Activated CD4-positive, alpha-beta T cell treated with anti-CD3 and anti-CD28 coated beads for 4 hours (primary cell): ENCODE measurements around the gene APBA2.

Experiments used
- DNase-seq, 2 donors: peaks; one replicate each; pipeline ENCODE4 v3.0.0-alpha.2; 2020

The APBA2 gene

GRCh38 chr15:28942046-28942445 is 56.3 kb downstream of the APBA2 start:
- DNase-seq, result peak; percentile 30 to 35

DNA sequence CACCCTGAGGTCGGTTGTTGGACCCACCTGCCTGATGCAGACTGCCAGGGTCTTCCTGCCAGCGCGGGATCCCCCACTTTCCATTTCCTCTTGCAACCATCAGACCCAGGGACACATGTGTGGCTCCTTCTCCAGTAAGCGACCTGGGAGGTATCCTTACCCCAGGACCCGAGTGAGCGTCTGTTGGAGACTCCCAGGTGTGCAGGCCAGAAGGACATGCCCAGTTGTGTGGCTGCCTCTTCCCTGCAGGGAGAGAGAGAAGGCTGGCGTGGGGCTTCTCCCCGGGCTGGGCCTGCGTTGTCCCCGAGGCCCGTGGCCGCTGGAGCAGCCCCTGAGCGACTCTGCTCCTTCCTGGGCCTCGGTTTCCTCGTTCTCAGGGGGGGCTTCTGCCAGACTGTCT is 56.8 kb downstream of the APBA2 start:
- DNase-seq, result no peak

GRCh38 chr15:28943146-28943545 is 57.4 kb downstream of the APBA2 start:
- DNase-seq, result no peak

DNA sequence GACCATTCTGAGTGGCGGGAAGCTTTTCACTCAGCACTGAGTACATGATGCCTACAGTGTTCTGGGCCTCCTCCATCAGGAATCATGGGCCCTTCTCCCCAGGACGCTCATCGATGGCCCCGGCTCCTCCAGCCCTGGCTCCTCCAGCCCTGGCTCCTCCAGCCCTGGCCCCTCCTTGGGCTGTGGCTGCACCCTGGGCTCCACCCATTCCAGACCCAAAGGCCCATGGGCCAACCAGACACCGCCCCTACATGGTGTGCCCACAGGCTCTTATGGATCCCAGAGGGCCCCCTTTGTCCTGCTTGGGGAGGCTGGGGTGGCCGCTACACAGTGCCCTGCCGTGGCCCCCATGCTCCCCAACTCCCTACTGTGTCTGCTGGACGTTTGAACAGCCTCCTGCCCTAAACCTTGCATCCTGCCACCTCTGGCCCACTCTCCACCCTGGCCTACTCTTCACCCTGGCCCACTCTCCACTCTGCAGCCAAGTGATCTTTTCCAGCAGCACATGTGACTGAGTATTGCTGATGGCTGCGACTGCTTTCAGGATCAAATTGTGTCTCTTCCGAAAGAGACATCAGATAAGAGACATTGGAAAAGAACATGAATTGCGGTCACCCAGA is 57.9 kb downstream of the APBA2 start:
- no peak for DNase-seq

- DNase-seq, result no peak
Observed at GRCh38 chr15:28944286-28944685, 58.5 kb downstream of the APBA2 start.

DNA sequence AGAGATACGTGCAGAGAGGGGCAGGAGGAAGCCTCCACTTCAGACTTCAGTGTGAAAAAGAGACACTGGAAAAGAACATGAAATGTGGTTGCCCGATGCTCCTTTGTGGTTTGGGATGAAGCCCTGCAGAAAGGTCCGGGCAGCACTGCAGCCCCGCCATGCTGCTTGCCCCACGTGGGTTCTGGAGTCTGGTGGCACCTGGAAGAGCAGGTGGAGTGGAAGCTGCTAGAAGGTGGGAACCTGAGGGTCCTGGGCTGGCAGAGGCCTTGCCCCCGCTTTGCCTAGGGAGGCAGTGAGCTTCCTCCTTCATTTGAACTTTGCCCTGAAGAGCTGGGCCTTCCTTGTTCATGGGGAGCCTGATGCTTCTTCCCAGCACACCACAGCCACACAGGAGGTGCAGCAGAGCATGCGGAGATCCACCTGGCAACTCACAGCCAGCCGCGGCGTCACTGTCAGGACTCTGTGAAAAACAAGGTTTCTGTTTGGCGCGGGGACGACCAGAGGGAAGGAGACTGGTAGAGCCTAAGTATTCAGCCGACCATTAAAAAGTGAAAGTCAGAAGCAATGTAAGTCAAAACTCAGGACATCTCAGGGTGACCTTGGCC is 59.0 kb downstream of the APBA2 start:
- no peak for DNase-seq

DNA sequence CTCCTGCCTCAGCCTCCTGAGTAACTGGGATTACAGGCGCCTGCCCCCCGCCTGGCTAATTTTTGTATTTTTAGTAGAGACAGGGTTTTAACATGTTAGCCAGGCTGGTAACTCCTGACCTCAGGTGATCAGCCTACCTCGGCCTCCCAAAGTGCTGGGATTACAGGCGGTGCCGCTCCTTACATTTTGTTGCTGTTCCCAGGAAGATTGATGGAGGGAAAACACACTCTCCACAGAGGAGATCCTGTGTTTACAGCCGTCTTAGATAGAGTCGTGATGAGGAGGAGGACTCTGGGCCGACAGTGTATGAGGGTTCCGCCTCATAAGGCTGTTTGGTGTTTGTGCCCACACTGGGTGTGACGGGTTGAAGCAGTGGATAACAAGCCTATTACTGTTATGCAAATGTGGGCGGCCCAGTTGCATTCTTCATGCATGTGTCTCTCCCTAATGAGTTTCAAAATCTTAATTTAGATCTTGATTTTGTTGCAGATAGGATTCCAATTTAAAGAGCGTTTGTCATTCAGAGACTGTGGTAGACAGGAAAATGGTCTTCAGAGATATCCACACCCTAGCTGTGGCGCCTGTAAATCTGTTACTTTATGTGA is 60.0 kb downstream of the APBA2 start:
- DNase-seq, result no peak

DNA sequence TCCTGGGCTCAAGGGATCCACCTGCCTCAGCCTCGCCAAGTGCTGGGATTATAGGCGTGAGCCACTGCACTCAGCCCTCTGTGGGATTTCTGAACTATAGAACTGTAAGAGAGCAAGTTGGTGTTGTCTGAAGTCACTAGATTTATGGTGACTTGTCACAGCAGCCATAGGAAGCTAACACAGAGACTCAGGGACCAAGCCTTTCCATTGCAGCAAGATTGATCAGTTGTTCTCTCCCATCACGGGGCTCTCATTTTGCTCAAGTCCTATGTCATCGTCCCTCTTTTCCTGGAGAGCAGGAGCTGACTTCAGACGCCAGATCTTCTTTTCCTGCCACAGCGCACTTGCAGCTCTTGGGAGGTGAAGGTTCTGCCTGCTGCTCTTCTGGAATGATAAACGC is 61.0 kb downstream of the APBA2 start:
- DNase-seq, result no peak

DNA sequence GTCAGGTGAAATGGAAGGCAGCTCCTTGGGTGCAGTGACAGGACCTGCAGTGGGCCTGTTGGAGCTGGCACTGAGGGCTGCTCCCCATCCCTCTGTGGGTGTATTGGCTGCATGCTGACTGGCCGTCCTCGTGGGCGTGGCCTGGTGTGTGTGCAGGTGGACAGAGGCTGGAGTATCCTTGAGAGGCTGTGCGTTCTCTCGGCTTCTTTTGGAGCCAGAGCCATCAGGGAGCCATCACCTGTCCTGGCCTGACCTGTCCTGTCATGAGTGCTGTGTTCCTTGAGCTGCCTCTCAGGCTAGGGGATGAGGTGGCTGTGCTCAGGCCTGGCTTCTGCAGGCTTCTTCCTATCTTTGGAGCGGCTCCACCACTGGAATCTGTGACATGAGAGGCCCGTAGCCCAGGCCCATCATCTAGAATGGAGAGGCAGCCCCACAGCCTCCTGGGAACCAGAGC is 61.5 kb downstream of the APBA2 start:
- DNase-seq, result no peak

GRCh38 chr15:28948036-28948435 is 62.3 kb downstream of the APBA2 start:
- no peak for DNase-seq

DNA sequence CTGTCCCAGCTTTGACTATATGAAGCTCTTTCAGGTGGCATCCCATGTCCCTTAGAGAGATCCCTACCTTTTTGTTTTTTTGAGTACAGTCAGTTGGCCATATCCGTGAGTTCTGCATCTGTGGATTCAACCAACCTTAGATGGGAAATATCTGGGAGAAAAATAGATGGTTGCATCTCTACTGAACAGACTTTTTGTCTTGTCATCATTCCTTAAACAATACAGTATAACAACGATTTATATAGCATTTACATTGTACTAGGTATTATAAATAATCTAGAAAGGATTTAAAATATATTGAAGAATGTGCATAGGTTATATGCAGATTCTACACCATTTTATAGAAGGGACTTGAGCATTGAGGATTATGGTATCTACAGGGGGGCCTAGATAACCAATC is 65.1 kb downstream of the APBA2 start:
- DNase-seq, result no peak

- no peak for DNase-seq
Observed at GRCh38 chr15:28952666-28953491, 67.1 kb downstream of the APBA2 start.

GRCh38 chr15:28953573-28954195 is 67.9 kb downstream of the APBA2 start:
- DNase-seq, result no peak

DNA sequence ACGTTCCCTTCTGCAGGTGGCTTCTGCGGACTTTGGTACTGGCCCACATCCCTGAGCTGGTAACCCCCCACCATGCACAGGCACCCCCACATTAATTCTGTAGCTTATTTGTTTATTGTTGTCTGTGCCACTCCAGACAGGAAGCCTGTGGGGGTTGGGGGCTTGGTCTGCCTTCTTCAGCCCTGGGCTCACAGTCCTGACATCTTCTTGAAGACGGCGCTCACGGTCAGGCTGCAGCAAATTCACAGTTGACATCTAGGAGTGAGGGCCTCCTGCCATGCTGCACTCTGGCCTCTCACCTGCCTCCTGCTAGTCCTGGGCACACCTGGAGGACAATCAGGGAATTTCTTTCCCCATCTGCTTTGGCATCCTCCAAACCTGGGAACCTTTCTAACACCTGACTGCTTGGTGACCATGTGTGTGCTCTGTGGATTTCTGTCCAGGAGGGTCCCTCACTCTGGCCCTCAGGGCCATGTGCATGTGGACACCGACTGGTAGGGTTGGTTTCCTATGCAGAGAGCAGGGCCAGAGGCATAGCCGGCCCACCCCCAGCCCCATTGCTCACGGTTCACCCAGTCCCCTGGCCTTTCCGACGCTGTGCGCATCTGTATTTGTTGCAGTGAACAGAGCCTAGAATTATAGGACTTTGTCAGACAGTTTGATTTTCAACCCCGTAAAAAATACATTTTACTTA is 68.8 kb downstream of the APBA2 start:
- no peak for DNase-seq

- no peak for DNase-seq
Observed at GRCh38 chr15:28955160-28955992, 69.6 kb downstream of the APBA2 start.

DNA sequence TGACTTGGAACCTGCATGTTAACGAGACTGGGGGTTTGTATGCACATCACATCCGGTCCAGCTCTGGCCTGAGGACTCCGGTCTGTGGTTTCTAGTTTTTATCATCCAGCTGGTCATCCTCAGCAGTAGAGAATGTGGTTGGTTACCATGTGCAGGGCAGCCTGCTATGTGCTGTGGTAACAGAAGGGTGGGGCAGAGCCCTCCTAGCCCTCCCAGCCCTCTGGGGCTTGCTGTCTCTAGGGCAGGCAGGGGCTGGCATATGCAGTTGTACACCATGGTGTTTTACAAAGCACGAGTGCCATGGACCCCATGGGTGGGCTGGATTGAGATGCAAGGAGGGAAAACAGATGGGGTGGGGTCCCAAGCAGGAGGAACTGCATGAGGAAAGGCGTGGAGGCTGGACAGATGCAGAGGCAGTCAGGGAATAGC is 70.2 kb downstream of the APBA2 start:
- DNase-seq, result no peak

GRCh38 chr15:28956491-28956890 is 70.7 kb downstream of the APBA2 start:
- no peak for DNase-seq

DNA sequence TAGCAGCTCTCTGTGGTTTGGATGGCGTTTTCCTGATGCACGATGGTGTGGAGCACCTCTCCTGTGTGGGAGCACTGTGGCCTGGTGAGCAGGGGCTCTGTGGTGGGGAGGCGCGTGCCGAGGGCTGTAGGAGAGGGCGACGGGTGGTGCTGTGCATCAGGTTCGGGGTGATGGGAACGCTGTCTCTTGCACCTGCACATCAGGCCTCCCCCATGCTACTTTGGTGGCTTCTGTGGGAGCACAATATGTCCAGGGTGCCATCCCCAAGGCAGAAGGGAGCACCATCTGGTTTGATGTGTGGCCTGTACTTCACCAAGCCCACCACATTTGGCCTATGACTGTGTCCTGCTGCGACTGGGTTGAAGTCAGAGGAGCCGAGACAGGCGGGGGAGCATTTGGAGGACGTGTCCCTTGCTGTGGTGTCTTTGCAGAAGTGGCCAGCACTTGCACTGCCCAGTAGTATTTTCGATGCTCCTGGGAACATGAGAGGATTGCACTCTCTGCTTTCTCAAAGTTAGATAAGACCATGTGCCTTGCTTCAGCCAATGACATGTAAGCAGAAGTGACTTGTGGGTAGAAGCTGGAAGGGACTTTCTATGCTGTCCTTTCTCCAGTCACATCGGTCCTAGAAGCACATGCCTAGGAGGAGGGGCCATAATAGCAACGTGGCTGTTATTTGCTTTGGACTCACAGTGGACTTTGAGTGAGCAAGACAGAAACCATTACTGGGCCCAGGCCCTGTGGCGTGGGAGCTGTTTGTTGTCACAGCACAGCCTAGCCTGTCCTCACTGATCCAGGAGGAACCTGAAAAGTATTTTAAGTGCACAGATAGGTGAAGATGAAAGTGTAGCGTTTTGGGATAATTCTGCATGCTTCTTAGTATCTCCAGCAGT is 72.1 kb downstream of the APBA2 start:
- DNase-seq, result no peak

GRCh38 chr15:28959326-28959725 is 73.6 kb downstream of the APBA2 start:
- no peak for DNase-seq

- DNase-seq, result no peak
Observed at GRCh38 chr15:28960979-28961378, 75.2 kb downstream of the APBA2 start.

DNA sequence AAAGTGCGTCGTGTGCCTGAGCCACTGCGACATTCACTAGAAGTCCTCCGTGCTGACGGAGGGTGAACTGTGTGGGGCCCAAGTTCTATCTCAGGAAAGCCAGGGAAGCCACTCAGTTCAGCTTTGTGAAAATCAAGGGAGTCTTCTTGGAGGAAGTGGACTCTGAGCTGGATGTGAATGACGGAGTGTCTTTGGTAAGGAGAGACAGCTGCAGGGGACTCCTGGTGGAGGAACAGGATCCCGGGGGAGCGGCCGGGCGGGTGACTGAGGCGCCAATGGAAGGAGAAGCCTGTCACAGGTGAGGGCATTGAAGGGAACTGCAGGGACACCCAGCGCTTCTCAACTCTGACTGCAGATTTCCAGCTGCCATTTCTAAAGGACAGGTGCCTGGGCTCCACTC is 75.6 kb downstream of the APBA2 start:
- no peak for DNase-seq
